OCI-LY7 (cell line): ENCODE data around the gene CHST10.
"Not testable (repeated sequence)": the region's sequence is repeated elsewhere in the genome, so short reads cannot be mapped to it uniquely, and the experiment has no call there.

Source experiments
- CTCF ChIP-seq: fragments of 200-600 bp; sonication (generic); conservative IDR thresholded peaks from 2 replicates; pipeline ENCODE4 v1.5.1; 2014; ENCODE audit warnings: mild to moderate bottlenecking, antibody characterized with exemption, low read length, moderate library complexity, mixed read lengths
- EZH2phosphoT487 ChIP-seq: fragments of 200-600 bp; sonication (generic); IDR thresholded peaks from 2 replicates; pipeline ENCODE4 v1.6.1; 2018; ENCODE audit warnings: low read depth, borderline replicate concordance, mild to moderate bottlenecking, mixed run types, antibody characterized with exemption, low read length, moderate library complexity, mixed read lengths

GRCh38 chr2:100345144-100345543, 72.3 kb downstream of the CHST10 start:
- not testable (repeated sequence) for TF ChIP-seq CTCF, EZH2phosphoT487
